ENCODE data around the gene GCC2.
"Not testable (repeated sequence)": the region's sequence is repeated elsewhere in the genome, so short reads cannot be mapped to it uniquely, and the experiment has no call there.

The GCC2 gene

GRCh38 chr2:108552566-108552965, 103.6 kb downstream of the GCC2 start:
- Histone ChIP-seq H3K4me3 (ENCODE audit: low read depth in 1 of 2, low read length in 1 of 2) (no peak overlapping the region), H3K36me3 (no peaks in the 10 kb centered on the region), H3K9me3 (no peaks in the 10 kb centered on the region), H3K27ac (no peak overlapping the region), H3K27me3 (no peaks in the 10 kb centered on the region), H3K4me1 (ENCODE audit: control insufficient read depth in 1 of 2, insufficient read depth in 1 of 2, low read depth in 1 of 2, low read length in 1 of 2) (peaks cover 0 to 6% of the 10 kb centered on the region in 2 experiments)
- TF ChIP-seq CTCF (IDR thresholded peaks at IDR 0.05), result no peak

- Histone ChIP-seq H3K27me3 (no peaks in the 10 kb centered on the region), H3K9me3 (no peaks in the 10 kb centered on the region), H3K27ac (no peak overlapping the region), H3K4me3 (ENCODE audit: low read depth in 1 of 2, low read length in 1 of 2) (no peak overlapping the region), H3K4me1 (ENCODE audit: control insufficient read depth in 1 of 2, insufficient read depth in 1 of 2, low read depth in 1 of 2, low read length in 1 of 2) (peaks cover 0 to 6% of the 10 kb centered on the region in 2 experiments), H3K36me3 (no peaks in the 10 kb centered on the region)
- no peak for TF ChIP-seq CTCF (IDR thresholded peaks at IDR 0.05)
Measured at GRCh38 chr2:108553209-108553919, 104.4 kb downstream of the GCC2 start.

GRCh38 chr2:108554528-108554927, 105.5 kb downstream of the GCC2 start:
- no peaks in the 10 kb centered on the region for H3K36me3 ChIP-seq
- H3K4me3 ChIP-seq (ENCODE audit: low read depth in 1 of 2, low read length in 1 of 2), result no peak overlapping the region
- no peaks in the 10 kb centered on the region for H3K27me3 ChIP-seq
- H3K4me1 ChIP-seq (ENCODE audit: control insufficient read depth in 1 of 2, insufficient read depth in 1 of 2, low read depth in 1 of 2, low read length in 1 of 2), result peaks cover 0 to 6% of the 10 kb centered on the region in 2 experiments
- no peak for TF ChIP-seq CTCF (IDR thresholded peaks at IDR 0.05)
- no peaks in the 10 kb centered on the region for H3K9me3 ChIP-seq
- no peak overlapping the region for H3K27ac ChIP-seq

- no peak overlapping the region for H3K27ac ChIP-seq
Measured at GRCh38 chr2:108555572-108555971, 106.6 kb downstream of the GCC2 start.

GRCh38 chr2:108556581-108556980, 107.6 kb downstream of the GCC2 start:
- not testable (repeated sequence) for H3K4me1 ChIP-seq (ENCODE audit: control insufficient read depth in 1 of 2, insufficient read depth in 1 of 2, low read depth in 1 of 2, low read length in 1 of 2); H3K9me3 ChIP-seq; H3K27me3 ChIP-seq; H3K36me3 ChIP-seq; H3K4me3 ChIP-seq (ENCODE audit: low read depth in 1 of 2, low read length in 1 of 2); H3K27ac ChIP-seq

More at GRCh38 chr2:108555572-108555971, 106.6 kb downstream of the GCC2 start:
- no peak overlapping the region for H3K4me3 ChIP-seq (ENCODE audit: low read depth in 1 of 2, low read length in 1 of 2)
- H3K4me1 ChIP-seq (ENCODE audit: control insufficient read depth in 1 of 2, insufficient read depth in 1 of 2, low read depth in 1 of 2, low read length in 1 of 2), result peaks cover 0 to 6% of the 10 kb centered on the region in 2 experiments
- no peak for TF ChIP-seq CTCF (IDR thresholded peaks at IDR 0.05)
- H3K36me3 ChIP-seq, result no peaks in the 10 kb centered on the region
- H3K9me3 ChIP-seq, result no peaks in the 10 kb centered on the region
- no peaks in the 10 kb centered on the region for H3K27me3 ChIP-seq

Measured in neutrophil (primary cell).